ENCODE data around the gene MCF2L.

The MCF2L gene

DNA sequence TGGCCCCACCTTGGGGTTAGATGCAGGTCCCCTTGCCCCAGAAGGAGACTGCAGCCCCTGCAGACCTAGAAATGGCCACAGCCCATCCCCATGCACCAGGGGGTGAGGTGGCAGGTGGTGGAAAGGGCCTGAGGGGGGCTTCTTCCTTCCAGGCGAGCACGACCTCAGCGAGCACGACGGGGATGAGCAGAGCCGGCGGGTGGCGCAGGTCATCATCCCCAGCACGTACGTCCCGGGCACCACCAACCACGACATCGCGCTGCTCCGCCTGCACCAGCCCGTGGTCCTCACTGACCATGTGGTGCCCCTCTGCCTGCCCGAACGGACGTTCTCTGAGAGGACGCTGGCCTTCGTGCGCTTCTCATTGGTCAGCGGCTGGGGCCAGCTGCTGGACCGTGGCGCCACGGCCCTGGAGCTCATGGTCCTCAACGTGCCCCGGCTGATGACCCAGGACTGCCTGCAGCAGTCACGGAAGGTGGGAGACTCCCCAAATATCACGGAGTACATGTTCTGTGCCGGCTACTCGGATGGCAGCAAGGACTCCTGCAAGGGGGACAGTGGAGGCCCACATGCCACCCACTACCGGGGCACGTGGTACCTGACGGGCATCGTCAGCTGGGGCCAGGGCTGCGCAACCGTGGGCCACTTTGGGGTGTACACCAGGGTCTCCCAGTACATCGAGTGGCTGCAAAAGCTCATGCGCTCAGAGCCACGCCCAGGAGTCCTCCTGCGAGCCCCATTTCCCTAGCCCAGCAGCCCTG lies 149.4 kb downstream of the MCF2L start:
- no peak for DNase-seq

DNA sequence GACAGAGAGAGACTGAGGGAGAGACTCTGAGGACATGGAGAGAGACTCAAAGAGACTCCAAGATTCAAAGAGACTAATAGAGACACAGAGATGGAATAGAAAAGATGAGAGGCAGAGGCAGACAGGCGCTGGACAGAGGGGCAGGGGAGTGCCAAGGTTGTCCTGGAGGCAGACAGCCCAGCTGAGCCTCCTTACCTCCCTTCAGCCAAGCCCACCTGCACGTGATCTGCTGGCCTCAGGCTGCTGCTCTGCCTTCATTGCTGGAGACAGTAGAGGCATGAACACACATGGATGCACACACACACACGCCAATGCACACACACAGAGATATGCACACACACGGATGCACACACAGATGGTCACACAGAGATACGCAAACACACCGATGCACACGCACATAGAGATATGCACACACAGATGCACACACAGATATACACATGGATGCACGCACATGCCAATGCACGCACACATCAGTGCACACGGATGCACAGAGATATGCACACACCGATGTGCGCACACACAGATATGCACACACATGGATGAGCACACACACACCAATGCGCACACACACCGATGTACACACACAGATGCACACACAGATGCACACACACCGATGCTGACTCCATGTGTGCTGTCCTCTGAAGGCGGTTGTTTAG lies 150.3 kb downstream of the MCF2L start:
- DNase-seq, result no peak

DNA sequence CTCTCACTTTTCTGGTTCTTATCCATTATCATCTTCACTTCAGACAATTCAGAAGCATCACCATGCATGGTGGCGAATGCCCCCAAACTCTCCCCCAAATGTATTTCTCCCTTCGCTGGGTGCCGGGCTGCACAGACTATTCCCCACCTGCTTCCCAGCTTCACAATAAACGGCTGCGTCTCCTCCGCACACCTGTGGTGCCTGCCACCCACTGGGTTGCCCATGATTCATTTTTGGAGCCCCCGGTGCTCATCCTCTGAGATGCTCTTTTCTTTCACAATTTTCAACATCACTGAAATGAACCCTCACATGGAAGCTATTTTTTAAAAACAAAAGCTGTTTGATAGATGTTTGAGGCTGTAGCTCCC lies 150.8 kb downstream of the MCF2L start:
- no peak for DNase-seq

DNA sequence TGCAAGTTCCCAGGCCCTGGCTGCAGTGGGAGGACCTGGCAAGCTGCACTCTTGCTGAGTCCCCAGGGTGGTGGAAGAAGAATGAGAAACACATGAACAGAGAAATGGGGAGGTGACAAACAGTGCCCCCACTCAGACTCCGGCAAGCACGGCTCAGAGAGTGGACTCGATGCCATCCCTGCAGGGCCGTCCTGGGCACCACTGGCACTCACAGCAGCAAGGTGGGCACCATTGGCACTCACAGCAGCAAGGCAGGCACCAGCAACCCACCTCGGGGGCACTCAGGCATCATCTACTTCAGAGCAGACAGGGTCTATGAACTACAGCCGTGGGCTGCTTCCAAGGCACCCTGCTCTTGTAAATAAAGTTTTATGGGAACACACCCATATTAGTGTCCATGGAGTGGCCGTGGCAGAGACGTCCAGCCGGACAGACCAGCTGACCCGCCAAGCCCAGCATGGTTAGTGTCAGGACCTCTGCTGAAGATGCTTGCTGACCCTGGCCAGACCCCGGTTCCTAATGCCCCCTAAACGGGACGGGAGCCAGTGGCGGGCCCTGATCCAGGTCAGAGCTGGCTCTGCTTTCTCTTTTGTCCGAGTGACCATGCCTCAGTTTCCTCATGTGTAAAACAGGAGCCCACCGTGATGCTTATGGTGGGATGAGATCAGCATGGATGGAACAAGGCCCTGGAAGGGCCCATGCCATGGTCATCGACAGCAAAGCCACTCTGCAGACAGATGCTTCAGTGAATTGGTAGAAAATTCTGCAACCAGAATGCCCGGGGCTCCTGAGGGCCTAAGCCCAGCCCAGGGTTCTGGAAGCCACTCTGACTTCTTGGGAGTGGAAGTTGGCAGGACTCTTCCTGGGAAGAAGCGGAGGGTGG lies 151.5 kb downstream of the MCF2L start:
- no peak for DNase-seq

DNA sequence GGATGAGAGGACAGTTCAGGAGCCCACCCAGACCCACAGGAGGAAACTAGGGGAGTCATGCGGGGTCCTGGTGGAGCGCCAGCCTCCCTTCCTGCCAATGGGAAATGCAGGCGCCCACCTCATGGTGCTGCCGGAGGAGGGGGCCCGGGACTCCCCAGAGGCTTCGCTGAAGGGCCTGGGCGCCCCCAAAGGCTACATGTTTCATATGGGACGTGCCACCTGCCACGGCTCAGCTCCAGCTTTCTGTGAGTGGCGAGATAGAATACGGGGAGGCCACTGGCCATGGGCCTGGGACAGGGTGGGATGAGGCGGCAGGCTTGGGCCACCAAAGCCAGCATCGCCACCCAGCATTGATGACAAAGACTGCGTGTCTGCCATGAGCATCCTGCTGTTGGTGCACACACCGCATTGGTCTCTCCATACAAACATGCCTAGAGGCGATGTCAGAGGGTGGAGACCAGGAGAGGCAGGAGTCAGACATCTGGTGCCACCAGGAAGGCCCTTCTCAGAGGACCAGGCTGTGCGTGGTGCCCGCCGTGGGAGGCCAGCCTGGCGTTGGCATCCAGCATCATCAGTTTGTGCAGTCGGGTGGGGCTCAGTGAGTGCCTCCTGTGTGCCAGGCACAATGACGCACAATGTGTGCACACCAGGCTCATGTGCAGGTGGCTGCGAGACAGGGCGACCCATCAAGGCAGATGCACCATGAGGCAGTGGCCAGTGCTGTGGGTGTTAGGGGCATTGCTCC lies 152.3 kb downstream of the MCF2L start:
- no peak for DNase-seq

DNA sequence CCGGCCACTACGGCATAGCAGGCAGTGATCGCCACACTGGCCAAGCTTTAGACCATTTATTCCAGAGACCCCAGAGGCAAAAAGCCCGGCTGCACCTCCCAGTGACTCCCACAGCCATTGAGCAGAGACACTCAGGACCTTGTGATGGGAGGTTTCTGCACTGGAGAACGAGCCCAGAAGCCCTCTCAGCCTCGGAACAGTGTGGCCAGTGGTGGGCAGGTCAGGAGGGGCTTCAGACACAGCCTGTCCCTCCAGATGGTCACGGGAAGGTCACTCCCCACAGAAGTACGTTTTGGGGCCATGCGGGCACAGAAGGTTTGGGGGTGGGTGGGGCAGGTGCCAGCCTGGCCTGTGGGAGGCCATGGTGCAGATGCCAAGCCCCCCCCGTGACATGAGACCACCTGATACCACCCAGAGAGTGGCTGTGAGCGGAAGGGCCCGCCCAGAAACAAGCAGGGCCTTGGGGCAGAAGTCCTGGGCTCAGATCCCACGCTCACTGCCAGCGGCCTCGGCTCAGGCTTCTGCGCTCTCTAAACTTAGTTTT lies 153.0 kb downstream of the MCF2L start:
- DNase-seq, result no peak

DNA sequence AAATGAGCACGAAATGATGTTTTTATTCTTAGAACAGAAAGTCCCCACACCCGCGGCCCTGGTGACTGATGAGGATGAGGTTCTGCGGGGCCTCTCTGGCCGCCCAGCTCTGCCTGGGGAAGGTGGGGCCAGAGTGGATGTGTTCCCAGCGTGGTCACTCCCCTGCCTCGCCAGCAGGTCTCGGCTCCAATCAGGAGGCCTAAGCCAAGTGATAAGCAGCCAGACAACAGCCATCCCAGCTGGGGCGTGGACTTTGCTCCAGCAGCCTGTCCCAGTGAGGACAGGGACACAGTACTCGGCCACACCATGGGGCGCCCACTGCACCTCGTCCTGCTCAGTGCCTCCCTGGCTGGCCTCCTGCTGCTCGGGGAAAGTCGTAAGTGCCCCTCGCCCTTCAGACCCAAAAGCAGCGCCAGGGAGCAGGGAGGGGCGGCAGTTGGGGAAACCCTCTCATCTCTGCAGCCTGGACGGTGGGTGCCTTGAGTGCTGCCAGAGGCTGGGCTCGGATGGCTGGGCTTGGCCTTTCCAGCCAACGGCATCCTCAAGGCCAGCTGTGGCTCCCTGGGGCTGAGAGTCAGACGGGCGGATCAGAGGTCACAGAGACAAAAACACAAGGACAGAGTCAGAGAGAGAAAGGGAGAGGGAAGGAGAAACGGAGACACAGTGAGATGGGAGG lies 153.7 kb downstream of the MCF2L start, which contains the start of gene F10:
Gene F10 (plus strand): TSS at position 250 of the 676 bp plus-strand sequence. CDS start 57 bp downstream, at position 307.
- no peak for DNase-seq

DNA sequence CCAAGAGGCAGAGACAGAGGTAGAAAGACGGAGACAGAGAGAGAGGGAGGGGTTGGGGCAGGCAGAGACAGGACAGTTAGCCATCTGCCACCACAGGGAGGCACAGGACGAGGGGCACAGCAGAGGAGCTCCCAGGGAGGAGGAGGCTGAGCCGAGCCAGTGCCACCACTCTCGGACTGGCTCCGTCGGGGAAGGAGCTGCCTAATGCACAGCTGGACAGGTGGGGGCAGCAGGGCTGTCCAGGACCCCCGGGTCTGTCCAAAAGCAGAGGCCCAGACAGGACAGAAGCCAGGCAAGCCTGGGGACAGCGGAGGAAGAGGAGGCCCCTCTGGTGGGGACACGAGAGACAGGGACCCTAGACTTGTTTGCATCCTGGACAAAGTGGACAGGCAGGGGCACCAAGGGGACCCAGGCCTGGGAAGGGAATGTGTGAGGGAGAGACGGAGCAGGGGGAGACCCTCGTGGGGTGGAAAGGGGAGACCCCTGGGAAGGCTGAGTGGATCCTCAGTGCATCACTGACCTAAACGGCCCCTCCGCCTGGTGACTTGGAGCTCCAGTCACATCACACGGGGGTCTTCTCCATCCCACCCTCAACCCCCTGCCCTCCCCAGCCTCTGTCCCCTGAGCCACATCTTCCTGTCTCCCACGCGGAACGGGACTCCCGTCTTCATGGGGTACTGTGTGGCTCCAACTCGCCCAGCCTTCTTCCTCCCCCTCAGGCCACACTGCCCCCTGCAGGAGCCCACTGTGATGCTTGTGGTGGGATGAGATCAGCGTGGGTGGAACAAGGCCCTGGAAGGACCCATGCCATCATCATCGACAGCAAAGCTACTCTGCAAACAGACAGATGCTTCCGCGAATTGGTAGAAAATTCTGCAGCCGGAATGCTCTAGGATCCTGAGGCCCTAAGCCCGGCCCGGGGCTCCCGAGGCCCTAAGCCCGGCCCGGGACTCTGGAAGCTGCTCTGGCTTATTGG lies 154.5 kb downstream of the MCF2L start:
- no peak for DNase-seq

DNA sequence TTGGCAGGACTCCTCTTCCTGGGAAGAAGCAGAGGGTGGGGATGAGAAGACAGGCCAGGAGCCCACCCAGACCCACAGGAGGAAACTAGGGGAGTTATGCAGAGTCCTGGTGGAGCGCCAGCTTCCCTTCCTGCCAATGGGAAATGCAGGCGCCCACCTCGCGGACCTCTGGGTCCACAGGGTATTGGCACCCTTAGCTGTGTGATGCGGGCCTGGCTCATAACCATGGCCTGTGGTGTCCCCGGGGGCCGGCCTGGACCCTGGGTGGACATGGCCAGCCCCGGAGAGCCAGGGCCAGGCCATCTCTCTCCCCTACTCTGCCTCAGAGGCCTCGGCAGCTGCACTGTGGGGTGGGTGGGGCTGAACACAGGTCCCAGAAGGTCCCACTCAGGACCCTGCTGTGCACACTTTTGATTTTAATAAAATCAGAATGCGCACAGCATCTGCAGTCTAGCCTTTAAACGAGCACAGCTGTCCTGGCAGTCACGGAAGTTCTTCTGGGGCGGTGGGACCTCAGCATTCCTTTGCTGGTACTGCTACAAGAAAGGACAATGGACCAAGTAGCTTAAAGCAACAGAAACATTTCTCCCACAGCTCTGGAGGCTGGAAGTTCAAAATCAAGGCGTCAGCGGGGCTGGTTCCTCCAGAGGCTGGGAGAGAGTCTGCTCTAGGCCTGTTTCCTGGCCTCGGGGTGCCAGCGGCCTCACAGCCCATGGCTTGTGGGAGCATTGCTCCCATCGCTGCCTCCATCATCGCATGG lies 155.4 kb downstream of the MCF2L start:
- DNase-seq, result no peak

DNA sequence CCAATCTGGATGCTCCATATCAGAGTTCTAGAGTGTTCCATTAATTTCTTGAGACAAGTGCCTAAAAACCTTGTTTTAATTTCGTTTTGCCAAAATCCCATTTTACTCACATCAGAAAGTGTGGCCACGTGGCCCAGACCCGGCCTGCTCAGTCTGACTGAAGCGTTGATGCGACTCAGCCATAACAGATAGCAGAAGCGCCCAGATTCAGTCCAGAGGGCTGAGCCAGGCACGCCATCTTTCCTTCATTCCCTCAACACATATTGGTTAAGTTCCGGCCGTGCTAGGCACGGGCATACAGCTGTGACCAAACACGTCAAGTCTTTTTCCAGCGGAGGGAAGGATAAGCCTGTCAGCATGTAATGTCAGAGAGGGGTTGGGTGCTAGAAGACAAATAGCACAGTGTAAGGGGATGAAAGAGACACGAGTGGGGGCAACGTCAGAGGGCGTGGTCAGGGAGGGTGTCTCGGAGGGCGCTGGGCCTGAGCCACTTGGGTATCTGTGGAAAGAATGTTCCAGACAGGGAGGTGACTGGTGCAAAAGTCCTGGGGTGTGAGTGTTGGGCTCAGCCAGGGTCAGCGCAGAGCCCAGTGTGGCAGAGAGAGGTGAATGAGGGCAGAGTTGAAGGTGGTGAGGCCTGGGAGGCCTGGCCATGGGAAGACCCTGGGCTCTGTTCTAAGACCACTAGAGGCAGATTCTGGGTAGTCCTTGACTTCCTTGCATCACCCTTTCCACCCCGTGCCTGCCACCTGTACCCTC lies 156.7 kb downstream of the MCF2L start:
- DNase-seq, result no peak

DNA sequence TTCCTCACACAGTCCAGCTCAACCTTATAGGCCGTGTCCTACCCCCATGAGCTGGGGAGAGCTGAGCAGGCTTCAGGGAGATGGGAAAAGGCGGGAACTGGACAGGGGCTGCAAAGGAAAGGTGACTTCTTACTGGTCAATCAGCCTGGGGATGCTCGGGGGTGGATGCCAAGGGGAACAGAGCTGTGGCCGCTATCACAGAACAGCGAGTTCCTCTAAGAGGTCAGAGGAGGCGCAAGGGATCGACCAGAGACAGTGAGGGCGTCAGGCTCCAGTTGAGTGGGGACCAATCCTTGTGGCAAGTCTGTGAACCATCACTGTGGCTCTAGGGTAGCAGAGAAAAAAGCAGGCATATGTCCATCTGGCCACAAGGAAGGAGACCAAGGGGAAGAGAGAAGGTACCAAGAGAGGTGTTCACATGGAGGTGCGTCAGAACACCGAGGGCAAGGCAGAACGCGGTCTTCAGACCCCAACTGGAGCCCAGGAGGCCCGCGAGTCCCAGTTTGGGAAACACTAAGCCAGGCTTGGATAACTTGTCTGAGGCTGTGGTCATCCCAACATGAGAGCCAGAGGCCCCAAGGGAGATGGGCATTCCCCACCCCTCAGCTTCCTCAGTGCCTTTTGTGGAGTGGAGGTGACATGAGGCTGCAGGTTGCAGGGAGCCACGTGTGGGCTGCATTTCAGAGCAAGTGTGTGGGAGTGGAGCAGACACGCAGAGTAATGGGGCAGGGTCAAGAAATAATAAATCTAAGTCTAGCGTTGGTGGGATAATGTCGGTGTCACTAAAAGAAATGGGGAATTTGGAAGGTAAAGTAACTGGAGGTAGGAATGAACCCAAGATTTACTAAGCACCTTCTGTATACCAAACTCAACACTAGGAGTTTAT lies 157.5 kb downstream of the MCF2L start:
- no peak for DNase-seq

DNA sequence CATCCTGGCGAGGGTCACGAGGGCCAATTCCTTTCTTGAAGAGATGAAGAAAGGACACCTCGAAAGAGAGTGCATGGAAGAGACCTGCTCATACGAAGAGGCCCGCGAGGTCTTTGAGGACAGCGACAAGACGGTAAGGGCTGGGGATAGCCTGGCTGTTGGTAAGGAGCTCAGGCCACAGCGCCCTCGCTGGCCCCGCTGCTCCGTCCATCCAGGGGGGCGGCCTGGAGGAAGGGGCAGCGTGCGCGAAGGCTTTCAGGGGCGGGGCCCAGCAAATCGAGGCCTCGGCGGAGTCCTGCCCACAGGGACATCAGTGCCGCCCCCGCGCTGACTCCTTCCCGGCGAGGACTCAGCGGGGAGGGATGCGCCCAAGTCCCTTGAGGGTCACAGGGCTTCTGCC lies 160.5 kb downstream of the MCF2L start:
- DNase-seq, result no peak

DNA sequence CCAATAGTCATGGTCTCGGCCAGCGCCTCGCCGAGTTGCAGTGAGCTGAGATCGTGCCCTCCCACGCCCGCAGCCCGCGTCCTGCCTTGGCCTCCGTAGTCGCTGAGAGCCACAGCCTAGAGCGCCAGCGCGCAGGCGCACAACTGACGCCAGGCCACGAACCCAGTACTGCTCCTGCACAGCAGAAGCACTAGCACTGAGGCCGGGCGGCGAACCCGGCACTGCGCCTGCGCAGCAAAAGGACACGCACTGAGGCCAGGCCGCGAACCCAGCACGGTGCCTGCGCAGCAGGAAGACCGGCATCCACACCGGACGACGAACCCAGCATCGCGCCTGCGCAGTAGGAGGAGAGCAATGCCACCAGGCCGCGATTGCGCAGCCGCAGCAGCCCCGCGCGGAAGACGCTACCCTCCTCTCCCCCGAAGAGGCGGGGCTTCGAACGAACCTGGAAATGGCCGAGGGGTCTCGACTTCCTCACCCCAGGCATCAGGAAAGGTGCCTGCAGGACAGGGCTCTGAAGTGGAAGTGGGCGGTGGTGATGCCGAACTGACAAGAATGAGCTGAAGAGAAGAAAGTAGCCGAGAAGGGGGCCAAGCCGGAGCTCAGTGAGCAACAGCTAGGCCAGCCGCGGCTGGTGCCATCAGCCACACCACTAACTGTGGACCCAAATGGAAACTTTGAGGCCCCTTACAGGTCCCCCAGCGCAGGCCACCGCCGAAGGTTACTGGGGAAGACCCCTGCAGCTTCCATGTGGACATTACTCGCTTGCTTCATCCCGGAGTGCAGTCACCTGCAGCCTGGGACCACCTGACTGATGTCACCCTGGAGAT lies 161.1 kb downstream of the MCF2L start:
- DNase-seq, result no peak

DNA sequence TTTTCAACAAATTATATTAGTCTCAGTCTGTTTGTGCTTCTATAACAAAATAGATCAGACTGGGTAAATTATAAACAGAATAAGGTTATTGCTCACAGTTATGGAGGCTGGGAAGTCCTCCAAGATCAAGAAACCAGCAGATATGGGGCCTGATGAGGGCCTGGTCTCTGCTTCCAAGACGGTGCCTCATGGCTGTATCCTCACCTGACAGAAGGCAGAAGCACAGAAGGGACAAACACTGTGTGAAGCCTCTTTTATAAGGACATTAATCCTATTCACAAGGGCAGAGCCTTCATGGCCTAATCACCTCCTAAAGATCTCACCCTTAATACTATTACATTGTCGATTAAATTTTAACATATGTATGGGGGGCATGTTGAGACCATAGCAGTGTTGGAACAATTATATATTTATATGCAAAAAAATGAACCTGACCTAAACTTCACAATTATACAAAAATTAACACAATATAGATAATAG lies 166.3 kb downstream of the MCF2L start:
- no peak for DNase-seq

DNA sequence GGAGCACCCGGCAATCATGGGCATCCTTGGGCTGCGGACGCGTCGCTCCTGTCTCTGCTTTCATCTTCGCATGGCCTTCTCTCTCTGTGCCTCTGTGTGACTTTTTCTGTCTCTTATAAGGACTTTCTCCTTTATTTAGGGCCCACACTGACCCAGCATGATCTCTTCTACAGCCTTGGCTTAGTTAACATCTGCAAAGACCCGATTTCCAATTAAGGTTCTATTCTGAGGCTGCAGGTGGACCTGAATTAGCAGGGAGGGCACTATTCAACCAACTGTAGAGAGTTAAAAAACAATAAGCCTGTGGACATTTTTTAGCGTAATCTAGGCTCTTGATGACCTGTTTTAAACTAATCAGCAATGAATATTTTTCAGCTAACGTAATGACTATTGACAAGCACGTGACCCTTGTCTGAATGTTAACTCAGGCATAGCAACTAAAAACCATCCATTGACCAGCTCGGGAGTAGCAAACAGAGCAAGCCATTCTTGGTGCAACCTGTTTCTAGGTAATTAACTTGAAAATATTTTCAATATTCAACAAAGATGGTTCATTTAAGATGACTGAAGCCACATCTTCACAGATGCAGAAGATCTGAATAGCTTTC lies 168.8 kb downstream of the MCF2L start:
- no peak for DNase-seq

DNA sequence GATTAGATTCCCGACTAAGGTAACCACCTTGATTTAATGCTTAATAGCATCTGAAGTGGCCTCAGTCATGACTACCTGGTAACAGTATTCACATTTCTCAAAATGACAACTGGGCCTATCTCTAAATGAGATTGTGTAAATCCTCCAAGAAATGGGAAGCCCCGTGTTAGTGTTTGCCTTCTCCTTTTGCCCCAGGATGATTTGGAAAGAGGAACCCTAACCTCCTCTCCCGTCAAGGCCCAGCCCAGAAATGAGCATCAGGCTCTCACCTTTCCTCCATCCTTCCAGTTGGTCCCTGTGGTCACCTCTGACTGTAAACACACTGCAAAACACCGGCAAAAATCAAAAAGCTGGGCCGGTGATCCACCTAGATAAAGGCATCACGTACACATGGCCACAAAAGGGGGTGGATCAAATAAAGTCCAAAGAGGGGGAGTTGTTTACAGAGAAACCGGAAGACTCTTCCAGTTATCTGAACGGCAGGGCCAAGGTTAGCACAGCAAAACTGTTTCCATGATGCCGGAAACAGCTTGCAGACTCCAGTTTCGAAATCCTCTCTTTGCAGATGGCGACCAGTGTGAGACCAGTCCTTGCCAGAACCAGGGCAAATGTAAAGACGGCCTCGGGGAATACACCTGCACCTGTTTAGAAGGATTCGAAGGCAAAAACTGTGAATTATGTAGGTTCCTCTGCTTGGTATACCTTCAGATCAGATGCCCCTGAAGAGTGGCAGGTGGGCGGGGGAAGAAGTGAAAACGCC lies 170.0 kb downstream of the MCF2L start:
- no peak for DNase-seq

All from bone marrow (tissue), 2 donors.